ENCODE data around the gene METTL13. TPM values are rescaled to one million over a fixed set of nuclear protein-coding genes. Genes with fewer than 3 reads are reported as not detected.

The METTL13 gene
- total and polyA plus RNA-seq, 2 of the 8 experiments (the other 6 are each of a cell fraction or from before 2014, with no cell fraction given): 38.1 to 66.3 TPM

GRCh38 chr1:171845998-171846397 lies 64.5 kb downstream of the METTL13 start (continued):
- TF ChIP-seq, protein P1, sequence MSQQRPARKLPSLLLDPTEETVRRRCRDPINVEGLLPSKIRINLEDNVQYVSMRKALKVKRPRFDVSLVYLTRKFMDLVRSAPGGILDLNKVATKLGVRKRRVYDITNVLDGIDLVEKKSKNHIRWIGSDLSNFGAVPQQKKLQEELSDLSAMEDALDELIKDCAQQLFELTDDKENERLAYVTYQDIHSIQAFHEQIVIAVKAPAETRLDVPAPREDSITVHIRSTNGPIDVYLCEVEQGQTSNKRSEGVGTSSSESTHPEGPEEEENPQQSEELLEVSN (IDR thresholded peaks at IDR 0.05): no peak
- no peak for TF ChIP-seq RFX5 (IDR thresholded peaks at IDR 0.05; ENCODE audit: borderline replicate concordance, low read depth, low read length)

Small RNA genes within 50 kb of the gene (small RNA-seq; reads per million reads assigned to genes)
- not detected for gene RF00601 (ENCODE audit: insufficient read depth)

Other genes with a start within 250 kb of the METTL13 start
- gene MYOCOS, start 159.4 kb upstream of the METTL13 start, total RNA-seq (2021; fragmentation: NEBNext Ultra II Directional; extraction: Animal tissue kit (Norgen Biotek cat#: 25700)): not detected in 2 replicates
- gene MYOCOS, start 159.4 kb upstream of the METTL13 start, polyA plus RNA-seq (2011; rRNA removed): not detected in 2 replicates
- not detected in 2 replicates for gene MYOC, start 129.0 kb upstream of the METTL13 start, total RNA-seq (2021; fragmentation: NEBNext Ultra II Directional; extraction: Animal tissue kit (Norgen Biotek cat#: 25700))
- not detected in 2 replicates for gene MYOC, start 129.0 kb upstream of the METTL13 start, polyA plus RNA-seq (2011; rRNA removed)
- gene VAMP4, start 39.6 kb upstream of the METTL13 start, total RNA-seq (2021; fragmentation: NEBNext Ultra II Directional; extraction: Animal tissue kit (Norgen Biotek cat#: 25700)): 12.4 and 13.9 TPM in 2 replicates
- 0.99 and 1.6 TPM in 2 replicates for gene VAMP4, start 39.6 kb upstream of the METTL13 start, polyA plus RNA-seq (2011; rRNA removed)
- 7.4 and 8.5 TPM in 2 replicates for gene DNM3, start 59.8 kb downstream of the METTL13 start, total RNA-seq (2021; fragmentation: NEBNext Ultra II Directional; extraction: Animal tissue kit (Norgen Biotek cat#: 25700))
- gene DNM3, start 59.8 kb downstream of the METTL13 start, polyA plus RNA-seq (2011; rRNA removed): 2.0 and 2.3 TPM in 2 replicates